ENCODE measurements around the gene BBS12.
"Not testable (repeated sequence)": the region's sequence is repeated elsewhere in the genome, so short reads cannot be mapped to it uniquely, and the experiment has no call there.

Gene BBS12

GRCh38 chr4:122765692-122766352 lies 33.3 kb downstream of the BBS12 start:
- no peak for DNase-seq (ENCODE audit: low read depth)

GRCh38 chr4:122766353-122766705 lies 33.8 kb downstream of the BBS12 start:
- DNase-seq (ENCODE audit: low read depth), result no peak

- DNase-seq (ENCODE audit: low read depth), result no peak
Observed at GRCh38 chr4:122766950-122767349, 34.4 kb downstream of the BBS12 start.

- DNase-seq (ENCODE audit: low read depth), result no peak
Observed at GRCh38 chr4:122771724-122772123, 39.2 kb downstream of the BBS12 start.

- no peak for DNase-seq (ENCODE audit: low read depth)
Observed at GRCh38 chr4:122772311-122772710, 39.8 kb downstream of the BBS12 start.

GRCh38 chr4:122772986-122773385 lies 40.5 kb downstream of the BBS12 start:
- DNase-seq (ENCODE audit: low read depth), result no peak

- no peak for DNase-seq (ENCODE audit: low read depth)
Observed at GRCh38 chr4:122775039-122775438, 42.5 kb downstream of the BBS12 start.

GRCh38 chr4:122775987-122776836 lies 43.7 kb downstream of the BBS12 start:
- DNase-seq (ENCODE audit: low read depth), result no peak

- DNase-seq (ENCODE audit: low read depth), result no peak
Observed at GRCh38 chr4:122776916-122777315, 44.4 kb downstream of the BBS12 start.

- DNase-seq (ENCODE audit: low read depth), result no peak
Observed at GRCh38 chr4:122777846-122778673, 45.6 kb downstream of the BBS12 start.

GRCh38 chr4:122781486-122781885 lies 49.0 kb downstream of the BBS12 start:
- DNase-seq (ENCODE audit: low read depth), result no peak

GRCh38 chr4:122783301-122784215 lies 51.1 kb downstream of the BBS12 start:
- no peak for DNase-seq (ENCODE audit: low read depth)

GRCh38 chr4:122784261-122784660 lies 51.8 kb downstream of the BBS12 start:
- DNase-seq (ENCODE audit: low read depth), result no peak

- no peak for DNase-seq (ENCODE audit: low read depth)
Observed at GRCh38 chr4:122785099-122785498, 52.6 kb downstream of the BBS12 start.

GRCh38 chr4:122786296-122786695 lies 53.8 kb downstream of the BBS12 start:
- DNase-seq (ENCODE audit: low read depth), result not testable (repeated sequence)

GRCh38 chr4:122786920-122787319 lies 54.4 kb downstream of the BBS12 start:
- DNase-seq (ENCODE audit: low read depth), result not testable (repeated sequence)

GRCh38 chr4:122787940-122788339 lies 55.4 kb downstream of the BBS12 start:
- DNase-seq (ENCODE audit: low read depth), result no peak

GRCh38 chr4:122788935-122789334 lies 56.4 kb downstream of the BBS12 start:
- DNase-seq (ENCODE audit: low read depth), result no peak

- no peak for DNase-seq (ENCODE audit: low read depth)
Observed at GRCh38 chr4:122793811-122794210, 61.3 kb downstream of the BBS12 start.
